GM21367 (cell line): ENCODE measurements around the gene CALML3.
"Not testable (repeated sequence)": the region's sequence is repeated elsewhere in the genome, so short reads cannot be mapped to it uniquely, and the experiment has no call there.

Experiments
- ATAC-seq: cut with Tn5 transposase; IDR thresholded peaks from one replicate; pipeline ENCODE4 v1.9.1; 2021; ENCODE audit not compliant: unreplicated experiment

Gene CALML3

GRCh38 chr10:5524641-5525560 lies at the start of gene CALML3:
Gene CALML3 (plus strand): TSS chr10:5524961. CDS start chr10:5525086, 125 bp downstream.
- no peak for ATAC-seq

DNA sequence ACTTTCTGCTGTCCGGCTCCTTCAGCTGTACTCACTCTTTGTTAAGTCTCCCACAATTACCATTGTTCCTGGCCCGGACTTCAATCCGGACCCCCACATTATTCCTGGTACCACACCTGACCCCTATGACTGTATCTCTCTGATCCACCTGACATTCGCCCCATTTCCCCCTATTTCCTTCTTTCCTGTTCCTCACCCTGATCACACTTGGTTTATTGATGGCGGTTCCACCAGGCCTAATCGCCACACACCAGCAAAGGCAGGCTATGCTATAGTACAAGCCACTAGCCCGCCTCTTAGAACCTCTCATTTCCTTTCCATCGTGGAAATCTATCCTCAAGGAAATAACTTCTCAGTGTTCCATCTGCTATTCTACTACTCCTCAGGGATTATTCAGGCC lies 49.7 kb upstream of the CALML3 start:
- ATAC-seq, result not testable (repeated sequence)

DNA sequence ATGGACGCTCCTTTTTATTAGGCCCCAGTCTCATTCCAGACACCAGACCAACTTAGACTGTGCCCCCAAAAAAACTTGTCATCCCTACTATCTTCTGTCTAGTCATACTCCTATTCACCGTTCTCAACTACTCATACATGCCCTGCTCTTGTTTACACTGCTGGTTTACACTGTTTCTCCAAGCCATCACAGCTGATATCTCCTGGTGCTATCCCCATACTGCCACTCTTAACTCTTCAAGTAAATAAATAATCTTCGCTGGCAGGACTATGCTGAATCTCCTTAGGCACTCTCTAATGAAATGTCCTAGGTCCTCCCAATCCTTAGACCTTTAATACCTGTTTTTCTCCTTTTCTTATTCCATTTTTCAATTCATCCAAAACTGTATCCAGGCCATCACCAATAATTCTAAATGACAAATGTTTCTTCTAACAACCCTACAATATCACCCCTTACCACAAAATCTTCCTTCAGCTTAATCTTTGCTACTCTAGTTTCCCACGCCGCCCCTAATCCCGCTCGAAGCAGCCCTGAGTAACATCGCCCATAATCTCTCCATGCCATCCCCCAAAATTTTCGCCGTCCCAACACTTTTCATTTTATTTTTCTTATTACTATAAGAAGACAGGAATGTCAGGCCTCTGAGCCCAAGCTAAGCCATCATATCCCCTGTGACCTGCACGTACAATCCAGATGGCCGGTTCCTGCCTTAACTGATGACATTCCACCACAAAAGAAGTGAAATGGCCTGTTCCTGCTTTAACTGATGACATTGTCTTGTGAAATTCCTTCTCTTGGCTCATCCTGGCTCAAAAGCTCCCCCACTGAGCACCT lies 48.6 kb upstream of the CALML3 start:
- ATAC-seq, result not testable (repeated sequence)

DNA sequence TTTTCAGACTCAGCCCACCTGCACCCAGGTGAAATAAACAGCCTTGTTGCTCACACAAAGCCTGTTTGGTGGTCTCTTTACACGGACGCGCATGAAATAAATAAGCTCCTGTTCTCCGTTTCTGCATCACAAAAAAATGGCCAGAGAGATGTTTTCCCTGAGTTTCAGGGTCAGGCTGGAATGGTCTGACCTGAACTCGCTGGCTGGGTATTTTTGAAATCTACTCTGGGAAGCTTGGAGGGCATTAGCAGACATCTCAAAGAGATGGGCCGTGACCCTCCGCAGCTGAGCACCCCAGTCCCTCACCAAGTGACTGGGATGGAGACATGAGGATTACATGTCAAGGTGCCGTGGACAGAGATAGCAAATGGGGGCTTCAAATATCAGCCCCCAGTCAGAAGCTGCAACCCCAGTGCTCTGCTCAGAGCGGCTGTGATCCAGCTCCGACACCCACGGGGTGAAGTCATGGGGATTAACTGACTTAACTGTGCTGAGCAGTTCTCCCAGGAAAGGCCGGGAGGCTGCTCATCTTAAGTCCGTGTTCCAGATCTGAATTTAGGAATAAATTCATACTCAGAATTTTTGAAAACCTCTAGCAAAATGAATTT lies 47.7 kb upstream of the CALML3 start:
- ATAC-seq, result no peak

DNA sequence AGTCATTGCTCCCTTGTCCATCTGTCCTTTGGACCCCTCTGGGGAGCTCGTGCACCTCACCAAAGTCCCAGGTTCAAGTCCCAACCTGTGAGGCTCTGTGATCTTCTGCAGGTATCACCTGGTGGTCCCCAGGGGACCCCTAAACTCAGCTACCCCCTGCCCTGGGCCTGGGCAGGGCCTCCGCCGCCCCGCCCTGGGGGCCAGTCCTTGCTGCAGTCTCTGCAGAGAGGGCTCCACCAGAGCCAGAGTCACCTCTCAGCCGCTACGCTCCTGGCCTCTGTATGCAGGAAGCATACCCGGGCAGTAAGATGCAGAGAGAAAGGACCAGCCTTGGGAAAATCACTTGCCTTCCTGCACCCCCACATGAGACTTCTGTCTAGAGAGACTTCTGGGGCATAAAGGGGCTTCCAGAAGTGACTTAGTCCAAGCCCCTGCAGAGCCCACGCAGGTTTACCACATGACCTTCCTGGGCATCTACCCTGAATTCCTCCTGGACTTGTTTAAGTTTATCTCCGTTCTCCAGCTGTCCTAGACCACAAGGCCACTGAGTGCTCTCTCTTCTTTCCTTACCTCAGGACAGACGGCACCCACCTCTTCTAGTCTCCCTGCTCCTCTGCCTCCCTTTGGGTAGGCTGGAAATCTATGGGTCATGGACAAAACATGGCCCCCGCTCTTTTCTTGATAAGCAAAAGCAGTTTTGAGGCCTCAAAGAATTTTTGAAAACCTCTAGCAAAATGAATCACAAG lies 46.6 kb upstream of the CALML3 start:
- no peak for ATAC-seq

DNA sequence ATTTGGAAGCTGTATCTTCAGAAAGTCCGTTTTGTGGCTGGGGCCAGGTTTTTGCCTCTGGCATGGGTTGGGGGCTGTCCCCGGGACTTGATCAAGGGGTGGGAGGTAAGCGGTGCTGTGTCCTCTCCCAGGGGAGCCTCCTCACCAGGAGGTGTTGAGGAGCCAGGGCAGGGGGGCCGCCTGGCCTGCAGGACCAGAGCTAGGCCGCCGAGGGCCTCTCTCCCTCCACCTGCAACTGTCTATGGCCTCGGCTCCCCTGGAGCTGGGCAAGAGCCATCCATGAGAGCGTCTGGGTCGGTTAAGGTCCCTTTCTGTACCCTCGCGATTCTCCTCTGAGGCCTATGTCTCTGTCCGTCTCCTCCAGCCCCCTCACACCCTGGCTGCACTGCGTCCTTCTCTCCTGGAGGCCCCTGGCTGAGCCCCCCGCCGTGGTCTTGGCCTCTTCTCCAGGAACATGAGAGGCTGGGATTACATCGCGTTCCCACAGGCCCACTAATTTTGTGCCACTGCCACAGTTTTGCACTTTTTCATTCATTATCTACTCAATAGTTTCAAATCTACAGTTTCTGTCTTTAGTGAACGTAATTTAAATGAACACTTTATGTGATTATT lies 46.0 kb upstream of the CALML3 start:
- no peak for ATAC-seq

- ATAC-seq, result no peak
Measured at GRCh38 chr10:5479481-5480161, 45.1 kb upstream of the CALML3 start.

- ATAC-seq, result no peak
Measured at GRCh38 chr10:5480162-5480941, 44.4 kb upstream of the CALML3 start.

DNA sequence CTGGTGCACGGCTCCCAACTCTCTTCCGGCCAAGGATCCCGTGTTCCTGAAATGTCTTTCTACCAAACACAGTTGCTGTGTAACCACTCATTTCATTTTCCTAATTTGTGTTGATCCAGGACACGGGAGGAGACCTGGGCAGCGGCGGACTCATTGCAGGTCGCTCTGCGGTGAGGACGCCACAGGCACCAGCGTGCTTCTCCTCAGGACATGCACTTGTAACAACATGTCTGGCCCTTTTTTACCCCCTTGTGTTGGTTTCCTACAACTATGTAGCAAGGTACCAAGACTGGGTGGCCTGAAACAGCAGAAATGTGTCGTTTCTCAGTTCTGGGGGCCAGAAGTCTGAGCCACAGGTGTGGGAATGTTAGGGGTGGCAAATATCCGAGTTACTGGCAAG lies 43.6 kb upstream of the CALML3 start:
- ATAC-seq, result no peak

DNA sequence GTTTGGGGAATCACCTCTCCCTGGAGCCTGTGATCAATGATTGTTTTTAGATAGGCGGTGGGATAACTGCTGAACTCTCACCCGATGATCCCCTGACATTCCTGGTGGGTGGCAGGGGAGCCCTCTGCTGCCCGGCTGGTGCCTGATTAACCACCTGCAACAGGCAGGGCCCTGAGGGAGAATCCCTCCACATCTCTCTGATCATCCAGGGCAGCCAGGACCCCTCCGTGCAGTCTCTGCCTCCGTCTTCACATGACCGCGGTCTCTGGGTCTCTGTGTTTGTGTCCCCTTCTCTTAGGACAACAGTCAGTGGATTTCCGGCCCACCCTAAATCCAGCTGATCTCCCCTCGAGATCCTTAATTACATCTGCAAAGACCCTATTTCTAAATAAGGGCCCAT lies 42.7 kb upstream of the CALML3 start:
- ATAC-seq, result no peak

- ATAC-seq, result no peak
Measured at GRCh38 chr10:5484205-5484604, 40.6 kb upstream of the CALML3 start.

DNA sequence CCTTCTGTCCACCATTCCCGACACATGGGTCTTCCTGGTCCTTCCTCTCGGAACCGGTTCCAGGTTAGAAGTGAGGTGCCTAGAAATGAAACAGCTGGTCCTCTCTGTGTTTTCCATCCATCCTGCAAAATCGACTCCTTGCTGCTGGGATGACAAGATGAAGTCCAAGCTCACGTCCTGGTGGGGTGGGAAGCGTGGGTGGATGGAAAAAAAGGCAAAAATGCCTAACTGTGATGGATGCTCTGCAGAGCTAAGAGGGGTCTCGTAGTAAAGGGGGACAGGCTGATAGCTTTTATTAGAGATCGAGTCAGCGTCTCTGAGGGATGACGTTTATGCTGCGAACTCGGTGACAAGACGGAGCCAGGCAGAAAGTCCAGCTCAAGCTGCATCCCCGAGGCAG lies 39.5 kb upstream of the CALML3 start:
- ATAC-seq, result no peak

DNA sequence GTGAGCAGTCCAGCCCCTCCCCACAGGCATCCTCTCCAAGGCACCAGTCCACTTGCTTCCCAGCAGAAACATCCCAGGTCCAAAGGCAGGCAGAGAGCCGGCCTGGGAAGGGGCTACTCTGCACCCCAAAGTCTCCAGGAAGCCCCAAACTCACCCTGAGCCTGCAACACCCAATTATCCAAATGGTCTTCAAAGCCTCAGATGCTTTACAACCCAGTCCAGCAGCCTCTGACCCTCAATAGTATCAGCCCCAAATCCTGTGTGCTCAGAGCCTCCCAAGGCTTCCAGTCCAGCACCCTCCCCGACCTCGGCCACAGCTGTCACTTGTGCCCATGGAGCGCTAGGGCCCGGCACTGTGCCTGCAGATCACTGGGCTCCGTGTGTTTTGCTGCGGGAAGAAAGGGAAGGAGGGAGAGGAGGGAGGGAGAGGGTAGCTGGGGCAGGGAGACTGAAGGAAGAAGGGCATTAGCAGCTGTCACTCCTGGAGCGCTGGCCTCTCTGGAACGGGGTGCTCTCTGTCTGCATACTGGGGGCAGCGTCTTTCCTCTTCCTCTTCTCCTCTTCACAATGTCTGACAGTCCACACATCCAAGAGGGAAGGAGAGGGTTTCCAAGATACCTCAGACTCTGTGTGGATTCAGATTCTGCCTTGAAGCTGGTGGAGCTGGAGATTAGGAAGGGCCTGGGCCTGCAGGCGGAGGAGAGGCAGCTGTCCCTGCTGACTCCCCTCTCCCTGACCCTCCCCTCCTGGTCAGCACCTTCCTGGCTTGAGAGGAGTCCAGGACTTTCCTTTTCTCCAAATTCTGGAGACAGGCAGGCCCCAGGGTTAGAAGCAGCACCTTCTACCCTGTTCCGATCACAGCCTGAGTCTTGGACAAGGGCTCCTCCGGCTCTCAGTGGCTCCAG lies 38.6 kb upstream of the CALML3 start:
- ATAC-seq, result no peak

DNA sequence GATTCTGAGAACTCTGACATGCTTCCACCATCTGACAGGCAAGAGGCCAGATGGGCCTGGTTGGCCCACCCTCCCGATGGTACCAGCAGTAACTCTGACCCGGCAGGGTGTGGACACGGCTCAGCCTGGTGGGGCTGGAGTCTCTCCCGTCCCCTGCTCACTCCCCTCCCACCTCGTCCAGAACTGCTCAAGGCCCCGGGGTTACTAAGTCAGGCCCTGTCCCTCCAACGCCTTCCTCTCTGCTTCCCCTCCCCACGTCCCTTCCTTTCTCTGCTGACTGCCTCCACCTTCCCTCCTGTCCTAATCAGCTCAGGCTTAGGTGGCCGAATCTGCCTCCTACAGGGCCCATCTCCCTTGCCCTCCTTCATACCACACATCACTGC lies 37.9 kb upstream of the CALML3 start:
- no peak for ATAC-seq

DNA sequence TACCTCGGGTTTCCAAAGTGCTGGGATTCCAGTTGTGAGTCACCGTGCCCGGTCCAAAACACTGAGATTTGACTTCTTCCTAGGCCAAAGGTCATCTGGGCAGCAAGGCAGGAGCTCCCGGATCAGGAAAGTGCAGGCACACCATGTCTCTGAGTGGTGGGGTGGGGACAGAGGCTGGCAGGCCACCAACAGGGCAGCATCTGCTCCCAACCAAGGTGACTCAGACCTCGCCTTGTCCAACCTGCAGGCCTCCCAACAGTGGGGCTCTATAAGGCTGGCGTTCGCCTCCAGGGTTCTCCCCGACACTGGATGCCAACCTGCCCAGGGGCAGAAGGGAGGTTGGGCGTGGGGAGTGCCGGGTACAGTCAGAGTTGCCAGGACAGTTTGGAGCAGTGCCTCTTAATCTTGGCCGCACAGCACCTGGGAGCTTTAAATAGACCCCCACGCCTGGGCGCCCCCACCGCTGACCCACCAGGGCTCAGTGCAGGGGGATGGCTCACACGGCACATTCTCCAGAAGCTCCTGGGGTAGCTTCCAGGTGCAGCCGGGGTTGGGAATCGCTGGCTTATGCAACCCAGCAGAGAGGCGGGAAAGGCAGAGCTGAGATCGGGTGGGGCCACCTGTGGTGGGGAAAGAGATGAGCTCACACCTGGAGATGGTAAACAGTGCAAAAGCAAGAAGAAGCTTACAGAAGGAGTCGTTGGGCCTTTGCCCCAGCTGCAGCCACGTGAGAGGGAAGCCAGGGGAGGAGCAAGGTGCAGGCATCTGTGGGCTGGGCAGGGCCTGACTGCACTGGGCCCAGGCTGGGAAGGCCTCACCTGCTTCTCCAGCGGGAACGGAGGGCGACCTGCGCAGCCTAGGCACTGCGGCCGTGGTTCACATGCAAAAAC lies 36.2 kb upstream of the CALML3 start:
- no peak for ATAC-seq

DNA sequence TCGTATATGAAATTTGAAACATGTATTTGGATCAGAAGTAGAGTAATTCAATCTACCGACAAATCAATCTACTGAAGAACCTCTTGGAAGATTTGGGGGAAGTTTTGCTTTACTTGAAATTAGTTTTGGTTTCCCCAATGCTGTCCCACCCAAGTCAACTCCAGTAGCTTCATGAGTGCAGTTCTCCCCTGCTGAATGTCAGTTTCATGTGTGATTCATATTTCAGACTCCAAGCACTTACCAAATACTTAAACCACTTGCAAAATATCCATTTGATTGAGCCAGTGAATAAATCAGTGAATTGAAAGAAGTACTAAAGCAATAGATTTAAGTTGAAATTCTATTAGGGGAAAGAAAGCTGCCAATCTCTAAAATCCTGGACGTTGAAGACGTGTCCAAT lies 34.7 kb upstream of the CALML3 start:
- no peak for ATAC-seq
